Inferior parietal cortex (tissue), 1 donor: ENCODE results near the gene ABCB8.

Experiments
- DNase-seq: peaks from one replicate; pipeline ENCODE4 v3.0.0-alpha.2; 2016; ENCODE audit errors: extremely low spot score

ABCB8 gene

DNA sequence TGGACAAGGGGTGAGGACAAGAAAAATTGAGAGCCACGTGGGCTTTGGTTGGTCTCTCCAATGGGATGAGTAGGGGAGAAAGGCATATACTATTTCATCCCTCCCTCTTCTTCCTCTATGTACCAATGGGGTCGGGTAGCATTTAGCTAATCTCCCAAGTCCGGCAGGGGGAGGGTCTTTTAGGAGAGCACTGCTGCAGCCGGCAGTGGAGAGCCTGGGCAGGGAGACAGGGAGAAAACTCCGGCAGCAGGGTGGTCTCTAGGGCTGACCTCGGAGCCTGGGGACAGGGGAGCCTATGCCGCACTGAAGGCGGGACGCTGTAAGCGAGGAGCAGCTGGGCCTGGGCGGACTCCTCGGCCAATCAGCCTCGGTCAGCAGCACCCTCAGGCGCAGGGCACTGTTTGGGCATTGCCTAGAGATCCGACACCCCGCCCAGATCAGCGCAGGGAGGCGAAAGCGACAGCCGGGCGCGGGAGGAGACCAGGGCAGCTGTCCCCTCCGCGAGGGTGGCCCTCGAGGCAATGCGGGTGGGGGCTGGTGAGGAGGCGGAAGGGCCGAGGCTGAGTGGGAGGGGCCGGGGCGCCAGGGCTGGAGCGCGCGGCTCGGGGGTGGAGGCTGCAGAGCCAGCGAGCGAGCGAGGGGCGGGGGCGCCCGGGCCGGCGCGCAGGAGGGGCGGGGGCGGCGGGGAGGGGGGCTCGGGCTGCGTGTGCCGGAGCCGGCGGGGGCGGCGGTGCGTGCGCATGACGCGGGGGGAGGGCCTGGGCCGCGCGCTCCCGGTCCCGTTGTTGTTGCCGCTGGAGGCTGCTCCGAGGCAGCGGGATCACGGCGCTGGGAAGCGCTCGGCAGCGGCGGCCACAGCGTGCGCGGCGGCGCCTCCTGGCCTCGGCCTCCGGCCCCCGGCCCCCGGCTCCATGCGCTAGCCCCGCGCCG, 57.7 kb downstream of the ABCB8 start, which contains the start of gene AGAP3:
Gene AGAP3 (plus strand): TSS at position 785 of the 930 bp plus-strand sequence. CDS start 267 bp downstream, outside the sequence.
- no peak for DNase-seq

DNA sequence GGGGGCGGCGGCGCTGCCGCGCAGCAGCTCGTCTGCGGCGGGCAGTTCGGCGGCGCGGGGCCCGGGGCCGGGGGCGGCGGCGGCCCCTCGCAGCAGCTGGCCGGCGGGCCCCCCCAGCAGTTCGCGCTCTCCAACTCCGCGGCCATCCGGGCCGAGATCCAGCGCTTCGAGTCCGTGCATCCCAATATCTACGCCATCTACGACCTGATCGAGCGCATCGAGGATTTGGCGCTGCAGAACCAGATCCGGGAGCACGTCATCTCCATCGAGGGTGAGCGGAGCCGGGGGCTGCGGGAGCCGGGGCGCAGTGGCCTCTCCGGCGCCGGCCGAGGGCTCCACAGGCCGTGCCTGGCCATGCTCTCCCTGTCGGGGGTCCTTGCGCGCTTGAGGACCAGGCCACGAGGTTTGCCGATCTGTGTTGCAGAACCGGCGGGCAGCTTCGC, 58.6 kb downstream of the ABCB8 start:
- DNase-seq, result no peak

DNA sequence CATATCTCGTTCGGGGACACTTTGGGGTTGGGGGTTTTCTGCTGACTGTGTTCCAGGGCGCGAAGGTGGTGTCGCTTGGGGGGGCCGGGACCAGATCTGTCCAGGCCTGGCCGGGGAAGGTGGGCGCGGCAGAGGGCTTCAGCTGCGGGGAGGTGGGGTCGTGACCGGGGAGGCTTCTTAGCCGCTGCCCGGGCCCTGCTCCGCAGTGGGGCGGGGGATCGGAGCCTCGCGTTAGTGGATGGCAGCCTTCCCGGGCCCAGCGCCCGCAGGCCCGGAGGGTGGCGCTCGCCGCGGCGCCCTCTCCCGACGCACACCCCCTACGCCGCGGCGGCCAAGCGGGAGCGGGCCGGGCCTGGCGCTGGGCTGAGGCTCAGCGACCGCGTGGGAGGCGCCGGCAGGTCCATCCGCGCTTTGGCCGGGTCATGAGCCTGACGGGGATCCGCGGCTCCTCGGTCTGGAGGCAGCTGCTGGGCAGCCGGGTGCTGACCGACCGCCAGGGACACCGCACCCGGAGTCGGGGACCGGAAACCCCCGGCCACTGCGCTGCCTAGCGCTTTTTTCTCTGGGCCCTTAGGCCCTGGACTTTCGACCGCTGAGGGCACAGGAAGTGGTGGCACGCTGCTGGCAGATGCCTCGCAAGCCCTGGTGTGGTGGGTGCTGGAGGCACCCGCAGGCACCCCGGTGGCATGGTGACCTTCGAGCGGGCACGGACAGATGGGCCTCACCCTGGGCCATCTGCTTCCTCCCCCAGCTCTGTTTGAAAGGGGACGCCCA, 59.2 kb downstream of the ABCB8 start:
- no peak for DNase-seq

DNA sequence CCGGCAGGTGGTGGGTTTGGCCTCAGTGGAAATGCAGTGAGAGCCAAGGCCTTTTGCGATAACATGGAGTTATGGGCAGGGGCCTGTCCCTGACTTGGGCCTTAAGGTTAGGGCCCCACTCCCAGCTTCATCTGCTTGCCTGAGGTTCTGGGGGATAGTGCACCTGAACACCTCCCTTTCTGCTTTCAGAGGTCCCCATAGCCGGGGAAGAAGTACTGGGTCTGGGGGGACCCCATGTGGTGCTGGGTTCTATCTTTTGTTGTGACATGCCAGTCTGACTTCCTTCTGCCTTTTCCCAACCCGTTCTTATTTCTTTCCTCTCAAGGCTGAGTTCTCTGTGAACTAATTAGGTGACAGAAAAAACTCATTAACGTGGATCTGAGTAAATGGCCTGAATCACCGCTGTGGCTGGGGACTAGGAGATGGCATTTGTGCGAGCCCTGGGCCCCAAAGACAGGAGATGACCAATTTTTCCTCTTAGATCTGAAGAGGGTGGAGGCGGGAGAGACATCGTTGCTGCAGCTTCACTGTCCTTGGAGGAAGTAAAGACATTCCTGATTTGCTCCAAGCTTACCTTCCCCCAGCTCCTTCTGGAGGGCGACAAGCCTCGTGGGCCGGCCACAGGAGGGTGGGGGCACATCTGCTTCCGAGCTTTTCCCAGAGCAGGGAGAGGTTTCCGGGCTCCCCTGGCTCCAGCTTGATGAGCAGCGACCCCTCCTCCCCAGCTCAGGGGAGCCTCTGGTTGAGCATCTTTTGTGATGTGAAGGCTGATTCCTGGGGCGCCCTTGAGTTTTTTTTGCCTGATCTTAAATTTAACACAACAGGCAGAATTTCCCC, 60.0 kb downstream of the ABCB8 start:
- no peak for DNase-seq

DNA sequence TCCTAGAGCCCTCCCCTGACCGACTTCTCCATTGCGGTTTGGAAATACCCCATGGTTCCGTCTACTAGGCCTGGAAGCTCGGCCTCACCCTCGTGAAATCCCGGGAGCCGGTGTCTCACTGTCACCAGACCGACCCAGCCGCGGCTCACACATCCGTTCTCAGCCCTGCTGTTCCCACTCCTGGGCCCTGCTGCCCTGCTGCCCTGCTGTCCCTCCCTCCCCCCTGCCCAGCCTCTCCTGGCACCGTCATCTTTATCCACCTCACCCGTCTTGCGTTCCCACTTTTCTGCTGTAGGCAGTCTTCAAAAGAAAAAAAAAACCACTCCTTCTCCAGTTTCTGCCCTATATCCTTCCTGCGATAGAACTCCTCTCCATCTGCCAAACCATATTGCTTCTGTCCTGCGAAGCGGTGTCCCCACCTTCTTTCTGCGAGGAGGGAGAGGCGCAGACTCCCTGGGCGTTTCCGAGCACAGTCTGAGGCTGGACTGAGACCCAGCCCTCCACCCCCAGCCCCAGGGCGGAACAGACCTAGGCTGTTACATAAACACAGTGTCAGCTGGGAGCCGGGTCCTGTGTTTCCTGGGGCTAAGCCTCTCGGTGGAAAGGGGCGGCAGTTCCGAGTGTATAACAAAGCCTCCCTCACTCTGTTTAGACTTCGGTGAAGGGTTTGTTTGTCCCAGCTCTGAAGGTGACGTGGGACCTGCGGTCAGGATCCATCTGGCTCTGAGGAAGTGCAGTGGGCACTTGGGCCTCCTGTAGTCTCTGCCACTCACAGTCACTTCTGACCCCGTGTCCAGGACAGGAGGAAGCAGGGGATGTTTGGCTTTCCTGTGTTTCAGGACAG, 60.8 kb downstream of the ABCB8 start:
- DNase-seq, result no peak

DNA sequence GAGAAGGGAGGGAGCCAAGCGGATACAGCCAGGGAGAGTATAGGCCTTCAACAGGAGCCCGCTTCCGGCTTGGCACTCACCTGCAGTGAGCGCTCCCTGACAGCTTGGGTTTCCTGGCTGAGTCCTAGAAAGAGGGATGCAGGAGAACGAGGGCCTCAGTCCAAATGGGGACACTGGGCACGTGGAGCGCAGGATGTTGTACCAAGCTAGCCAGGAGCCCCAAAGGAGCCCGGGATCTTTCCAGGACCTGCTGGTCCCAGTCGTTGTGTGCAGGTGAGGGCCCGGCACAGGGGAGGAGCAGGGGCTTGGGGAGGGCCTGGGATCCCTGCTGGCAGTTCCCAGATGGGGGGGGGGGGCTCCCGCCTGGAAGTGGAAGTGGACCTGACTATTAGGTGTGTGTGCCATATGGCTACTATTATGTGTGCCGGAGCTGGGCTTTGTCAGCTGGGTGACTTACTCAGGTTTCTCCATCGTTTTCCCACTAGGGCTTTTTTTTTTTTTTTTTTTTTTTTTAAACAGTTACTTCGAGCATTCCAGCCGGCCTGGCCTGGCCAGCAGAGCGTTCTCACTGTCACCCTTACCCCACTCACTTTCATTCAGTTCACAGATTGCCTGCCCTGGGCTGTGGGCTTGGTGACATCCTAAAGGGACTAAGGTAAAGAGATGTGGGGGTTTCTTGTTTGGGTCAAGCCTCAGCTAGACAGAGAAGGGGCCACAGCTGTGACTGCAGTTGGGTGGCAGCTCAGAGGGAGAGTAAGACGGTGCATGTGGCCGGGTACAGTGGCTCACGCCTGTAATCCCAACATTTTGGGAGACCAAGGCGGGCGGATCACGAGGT, 61.9 kb downstream of the ABCB8 start:
- DNase-seq, result no peak

DNA sequence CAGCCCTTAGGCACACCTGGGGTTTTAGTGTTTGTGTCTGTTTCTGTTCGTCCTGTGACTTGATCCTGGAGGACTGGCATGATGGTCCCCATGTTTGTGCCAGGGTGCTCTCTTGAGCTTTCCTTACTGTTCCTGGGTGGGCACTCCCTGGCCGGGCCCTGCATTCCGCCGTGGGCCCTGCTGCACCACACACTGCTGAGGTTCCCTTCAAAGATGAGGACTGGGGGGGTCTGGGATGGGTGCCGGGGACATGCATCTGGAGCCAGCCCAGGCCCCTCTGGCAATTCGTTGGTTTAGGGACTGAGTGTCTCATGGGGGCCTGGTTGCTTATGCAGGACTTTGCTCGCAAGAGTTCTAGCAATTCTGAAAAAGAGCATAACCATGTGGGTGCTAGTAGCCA, 62.8 kb downstream of the ABCB8 start:
- no peak for DNase-seq

DNA sequence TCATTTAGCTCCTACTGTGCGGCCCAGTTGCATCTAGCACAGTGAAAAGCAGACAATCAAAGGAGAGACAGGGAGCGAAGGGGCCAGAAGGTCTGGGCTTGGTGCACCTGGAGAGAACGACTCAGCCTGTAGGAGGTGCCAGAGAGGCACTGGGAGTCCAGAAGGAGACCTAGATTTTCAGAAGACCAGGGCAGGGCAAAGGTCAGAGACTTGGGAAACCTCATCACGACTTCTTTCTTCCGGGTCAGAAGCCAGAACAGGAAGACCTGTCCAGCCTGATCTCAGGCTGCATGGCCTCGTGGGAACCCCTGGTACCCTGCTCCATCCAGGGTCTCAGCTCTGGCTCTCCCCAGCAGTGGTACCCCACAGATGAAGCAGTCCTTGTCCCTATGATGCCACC, 63.2 kb downstream of the ABCB8 start:
- no peak for DNase-seq

DNA sequence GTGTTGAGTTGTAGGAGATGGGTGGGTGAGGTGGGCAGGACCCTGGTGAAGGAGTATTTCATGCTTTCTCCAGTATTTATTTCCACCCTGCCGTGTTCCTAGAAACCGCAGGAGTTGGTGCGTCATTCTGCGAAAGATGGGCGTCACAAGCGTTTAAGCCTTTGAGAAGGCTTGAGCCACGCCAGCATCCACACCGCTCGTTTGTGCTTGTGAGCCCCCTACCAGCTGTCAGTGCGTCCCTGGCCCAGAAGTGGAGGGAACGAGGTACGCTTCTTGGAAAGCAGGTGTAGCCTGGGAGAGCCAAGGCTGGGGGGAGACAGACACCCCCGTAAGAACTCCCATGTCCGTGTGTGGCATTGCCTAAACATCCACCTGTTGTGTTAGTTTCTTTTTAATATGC, 63.7 kb downstream of the ABCB8 start:
- DNase-seq, result no peak

DNA sequence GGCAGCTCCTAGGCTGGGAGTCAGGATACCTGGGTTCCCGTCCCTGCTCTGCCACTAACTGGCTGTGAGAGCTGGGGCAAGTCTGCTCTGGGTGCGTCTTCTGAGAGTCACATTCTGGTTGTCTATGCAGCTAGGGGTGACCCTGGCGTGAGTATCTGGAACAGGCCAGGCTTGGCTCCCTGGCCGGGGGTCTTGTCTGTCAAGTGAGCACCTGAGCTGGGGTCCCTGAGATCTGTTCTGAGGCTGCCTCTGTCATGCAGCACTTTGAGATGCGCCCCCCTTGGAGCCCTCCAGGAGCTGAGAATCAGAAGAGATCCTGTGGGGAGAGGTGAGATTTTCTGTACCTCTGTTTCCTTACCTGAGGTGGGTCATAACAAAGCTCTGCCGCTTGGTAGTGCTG, 65.5 kb downstream of the ABCB8 start:
- no peak for DNase-seq

DNA sequence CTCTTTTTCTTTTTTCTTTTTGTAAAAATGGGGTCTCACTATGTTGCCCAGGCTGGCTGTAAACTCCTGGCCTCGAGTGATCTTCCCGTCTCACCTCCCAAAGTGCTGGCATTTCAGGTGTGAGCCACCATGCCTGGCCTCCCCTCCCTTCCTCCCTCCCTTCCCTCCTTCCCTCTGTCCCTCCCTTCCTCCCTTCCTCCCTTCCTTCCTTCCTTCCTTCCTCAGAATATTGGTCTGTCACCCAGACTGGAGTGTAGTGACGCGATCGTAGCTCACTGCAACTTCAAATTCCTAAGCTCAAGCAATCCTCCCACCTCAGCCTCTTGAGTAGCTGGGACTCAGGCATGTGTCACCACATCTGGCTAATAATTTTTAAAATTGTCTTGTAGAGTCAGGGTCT, 66.4 kb downstream of the ABCB8 start:
- no peak for DNase-seq

DNA sequence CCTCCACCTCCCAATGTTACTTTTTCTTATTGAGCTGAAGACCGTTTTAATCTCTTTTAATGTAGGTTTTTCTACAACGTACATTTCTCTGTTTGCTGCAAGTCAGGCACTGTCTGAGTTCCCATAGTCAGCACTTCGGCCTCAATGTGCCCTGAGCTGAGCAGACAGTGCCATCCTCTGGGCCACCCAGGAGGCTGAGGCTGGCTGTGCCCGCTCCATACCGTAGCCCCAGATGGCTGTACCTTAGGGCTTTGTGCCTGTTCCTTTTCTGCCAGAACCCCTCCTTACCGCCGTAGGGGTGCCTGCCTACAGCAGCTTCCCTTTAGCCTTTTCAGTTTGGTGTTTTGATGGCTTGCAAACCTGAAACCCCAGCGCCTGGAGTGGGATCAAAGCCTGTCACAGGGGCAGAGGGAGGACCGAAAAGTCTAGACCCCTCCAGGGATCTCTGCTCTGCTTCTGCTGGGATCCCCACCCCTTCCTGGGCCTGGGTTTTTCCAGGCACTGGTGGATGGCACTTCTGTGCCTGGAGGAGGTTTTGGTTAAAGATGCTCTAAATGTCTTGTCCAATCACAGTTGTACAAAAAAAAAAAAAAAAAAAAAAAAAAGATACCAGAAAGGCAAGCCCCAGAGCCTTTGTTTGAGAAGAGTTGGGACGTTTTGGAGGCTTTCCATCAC, 67.0 kb downstream of the ABCB8 start:
- no peak for DNase-seq

DNA sequence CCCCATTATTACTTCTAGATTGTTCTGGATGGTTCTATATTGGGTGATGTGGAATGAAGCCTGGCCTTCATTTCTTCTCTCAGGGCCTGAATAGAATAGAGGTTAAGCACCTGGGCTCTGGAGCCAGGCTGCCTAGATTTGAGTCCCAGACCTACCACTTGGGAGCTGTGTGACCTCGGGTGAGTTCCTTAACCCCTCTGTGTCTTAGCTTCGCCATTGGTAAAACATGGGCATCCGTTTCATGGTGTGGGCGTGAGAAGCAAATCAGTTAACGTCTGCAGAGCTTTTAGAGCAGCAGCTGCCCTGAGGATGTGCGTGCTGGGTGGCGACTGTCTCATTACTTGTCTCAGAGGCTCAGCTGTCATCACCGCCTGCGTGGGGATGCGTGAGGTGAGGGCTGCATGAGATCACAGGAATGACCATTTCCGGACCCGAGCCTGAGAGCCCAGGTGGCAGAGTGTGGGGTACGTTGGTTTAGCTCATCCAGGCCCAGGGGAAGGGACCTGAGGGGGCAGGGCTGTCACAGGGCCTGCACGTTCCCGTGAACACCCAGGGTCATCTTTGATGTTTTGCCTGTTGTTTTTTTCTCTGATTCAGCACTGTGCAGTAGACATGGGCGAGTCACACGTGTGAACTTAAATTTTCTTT, 67.7 kb downstream of the ABCB8 start:
- no peak for DNase-seq
